Liver (tissue), 3 donors: ENCODE measurements around the gene BLOC1S5.

ENCODE experiments used
- GABPA ChIP-seq, 2 donors: IDR thresholded peaks in 1 of 2; conservative IDR thresholded peaks in 1 of 2; 2 replicates each; pipeline ENCODE4 v1.6.1; 2016; ENCODE audit warnings: antibody characterized with exemption in 2 of 2, mild to moderate bottlenecking in 1 of 2, moderate library complexity in 1 of 2
- HNF4A ChIP-seq, 2 donors: conservative IDR thresholded peaks; 2 replicates each; pipeline ENCODE4 v1.6.1; 2016; ENCODE audit warnings: antibody characterized with exemption in 2 of 2, mild to moderate bottlenecking in 2 of 2
- JUND ChIP-seq, 2 donors: IDR thresholded peaks; 2 replicates each; pipeline ENCODE4 v1.6.1; 2016; ENCODE audit warnings: antibody characterized with exemption in 2 of 2
- YY1 ChIP-seq: IDR thresholded peaks from 2 replicates; pipeline ENCODE4 v1.6.1; 2016; ENCODE audit warnings: antibody characterized with exemption, mild to moderate bottlenecking
- TF ChIP-seq, protein P1 (sequence below): fragments of 150-350 bp; IDR thresholded peaks from 2 replicates; pipeline ENCODE4 v1.5.1; 2017; ENCODE audit warnings: improper control_type of control experiment, low read depth, low read length; ENCODE audit not compliant: missing input control
- TF ChIP-seq, protein P2 (sequence below): IDR thresholded peaks from 2 replicates; pipeline ENCODE4 v1.6.1; 2016; ENCODE audit warnings: antibody characterized with exemption
- TF ChIP-seq, protein P3 (sequence below): IDR thresholded peaks from 2 replicates; pipeline ENCODE4 v1.6.1; 2016; ENCODE audit warnings: antibody characterized with exemption, mild to moderate bottlenecking
- donor health status: healthy.
- donor health status: healthy.

DNA sequence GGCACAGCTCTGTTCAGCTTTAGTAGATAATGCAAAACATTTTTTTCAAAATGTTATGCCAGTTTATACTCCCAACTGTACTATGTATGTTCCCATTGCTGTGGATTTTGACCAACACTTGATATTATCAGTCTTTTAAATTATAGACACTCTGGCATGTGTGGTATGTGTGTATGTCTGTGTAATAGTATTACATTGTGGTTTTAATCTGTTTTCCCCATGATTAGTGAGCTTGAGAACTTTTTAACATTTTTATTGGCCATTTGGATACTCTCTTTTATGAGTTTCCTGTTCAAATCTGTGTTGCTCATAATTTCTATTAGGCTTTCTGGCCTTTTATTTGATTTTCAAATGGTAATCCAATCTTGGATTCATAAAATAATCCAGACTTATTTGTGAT lies 84.4 kb downstream of the BLOC1S5 start:
- TF ChIP-seq, protein P1, sequence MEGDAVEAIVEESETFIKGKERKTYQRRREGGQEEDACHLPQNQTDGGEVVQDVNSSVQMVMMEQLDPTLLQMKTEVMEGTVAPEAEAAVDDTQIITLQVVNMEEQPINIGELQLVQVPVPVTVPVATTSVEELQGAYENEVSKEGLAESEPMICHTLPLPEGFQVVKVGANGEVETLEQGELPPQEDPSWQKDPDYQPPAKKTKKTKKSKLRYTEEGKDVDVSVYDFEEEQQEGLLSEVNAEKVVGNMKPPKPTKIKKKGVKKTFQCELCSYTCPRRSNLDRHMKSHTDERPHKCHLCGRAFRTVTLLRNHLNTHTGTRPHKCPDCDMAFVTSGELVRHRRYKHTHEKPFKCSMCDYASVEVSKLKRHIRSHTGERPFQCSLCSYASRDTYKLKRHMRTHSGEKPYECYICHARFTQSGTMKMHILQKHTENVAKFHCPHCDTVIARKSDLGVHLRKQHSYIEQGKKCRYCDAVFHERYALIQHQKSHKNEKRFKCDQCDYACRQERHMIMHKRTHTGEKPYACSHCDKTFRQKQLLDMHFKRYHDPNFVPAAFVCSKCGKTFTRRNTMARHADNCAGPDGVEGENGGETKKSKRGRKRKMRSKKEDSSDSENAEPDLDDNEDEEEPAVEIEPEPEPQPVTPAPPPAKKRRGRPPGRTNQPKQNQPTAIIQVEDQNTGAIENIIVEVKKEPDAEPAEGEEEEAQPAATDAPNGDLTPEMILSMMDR = no peak
- no peak for TF ChIP-seq JUND (IDR thresholded peaks at IDR 0.05)
- TF ChIP-seq YY1 = no peak
- TF ChIP-seq, protein P2, sequence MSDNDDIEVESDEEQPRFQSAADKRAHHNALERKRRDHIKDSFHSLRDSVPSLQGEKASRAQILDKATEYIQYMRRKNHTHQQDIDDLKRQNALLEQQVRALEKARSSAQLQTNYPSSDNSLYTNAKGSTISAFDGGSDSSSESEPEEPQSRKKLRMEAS = no peak
- TF ChIP-seq GABPA (IDR thresholded peaks at IDR 0.05 in 1 of 2, conservative IDR thresholded peaks at IDR 0.05 in 1 of 2) = no peak
- TF ChIP-seq, protein P3, sequence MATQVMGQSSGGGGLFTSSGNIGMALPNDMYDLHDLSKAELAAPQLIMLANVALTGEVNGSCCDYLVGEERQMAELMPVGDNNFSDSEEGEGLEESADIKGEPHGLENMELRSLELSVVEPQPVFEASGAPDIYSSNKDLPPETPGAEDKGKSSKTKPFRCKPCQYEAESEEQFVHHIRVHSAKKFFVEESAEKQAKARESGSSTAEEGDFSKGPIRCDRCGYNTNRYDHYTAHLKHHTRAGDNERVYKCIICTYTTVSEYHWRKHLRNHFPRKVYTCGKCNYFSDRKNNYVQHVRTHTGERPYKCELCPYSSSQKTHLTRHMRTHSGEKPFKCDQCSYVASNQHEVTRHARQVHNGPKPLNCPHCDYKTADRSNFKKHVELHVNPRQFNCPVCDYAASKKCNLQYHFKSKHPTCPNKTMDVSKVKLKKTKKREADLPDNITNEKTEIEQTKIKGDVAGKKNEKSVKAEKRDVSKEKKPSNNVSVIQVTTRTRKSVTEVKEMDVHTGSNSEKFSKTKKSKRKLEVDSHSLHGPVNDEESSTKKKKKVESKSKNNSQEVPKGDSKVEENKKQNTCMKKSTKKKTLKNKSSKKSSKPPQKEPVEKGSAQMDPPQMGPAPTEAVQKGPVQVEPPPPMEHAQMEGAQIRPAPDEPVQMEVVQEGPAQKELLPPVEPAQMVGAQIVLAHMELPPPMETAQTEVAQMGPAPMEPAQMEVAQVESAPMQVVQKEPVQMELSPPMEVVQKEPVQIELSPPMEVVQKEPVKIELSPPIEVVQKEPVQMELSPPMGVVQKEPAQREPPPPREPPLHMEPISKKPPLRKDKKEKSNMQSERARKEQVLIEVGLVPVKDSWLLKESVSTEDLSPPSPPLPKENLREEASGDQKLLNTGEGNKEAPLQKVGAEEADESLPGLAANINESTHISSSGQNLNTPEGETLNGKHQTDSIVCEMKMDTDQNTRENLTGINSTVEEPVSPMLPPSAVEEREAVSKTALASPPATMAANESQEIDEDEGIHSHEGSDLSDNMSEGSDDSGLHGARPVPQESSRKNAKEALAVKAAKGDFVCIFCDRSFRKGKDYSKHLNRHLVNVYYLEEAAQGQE = no peak
- no peak for TF ChIP-seq HNF4A (conservative IDR thresholded peaks at IDR 0.05)
